H1 (cell line): ENCODE data around the gene ZDHHC22. TPM values are rescaled to one million over a fixed set of nuclear protein-coding genes. Genes with fewer than 3 reads are reported as not detected.
A peak's percentile ranks its signal among the peaks of the same experiment; 100 is the strongest.

ENCODE experiments used
- KDM5A ChIP-seq: fragments of 200-600 bp; IDR thresholded peaks from 2 replicates; pipeline ENCODE4 v1.7.1; 2012; ENCODE audit warnings: mild to moderate bottlenecking, low read length, inconsistent platforms, mixed read lengths
- SIN3A ChIP-seq, 2 experiments: IDR thresholded peaks in 1 of 2; conservative IDR thresholded peaks in 1 of 2; 2 replicates each; pipeline ENCODE4 v1.6.1; 2011 to 2012; ENCODE audit warnings: low read length in 2 of 2, improper control_type of control experiment in 1 of 2, low read depth in 1 of 2, mild to moderate bottlenecking in 1 of 2
- YY1 ChIP-seq: IDR thresholded peaks from 2 replicates; pipeline ENCODE4 v1.6.1; 2011; ENCODE audit warnings: low read depth, mild to moderate bottlenecking, low read length
- polyA plus RNA-seq, 7 experiments: library from polyadenylated mRNA; depleted of rRNA in 3 of 7; stranded (reverse) in 5 of 7; unstranded in 2 of 7; fragments of >200 nt in 5 of 7; fragments of 200-250 nt in 2 of 7; gene quantifications; 1 replicate in 5 of 7; 2 replicates in 1 of 7; 4 replicates in 1 of 7; pipeline versions ENCODE4 v1.2.1 to v1.2.3, GENCODE V29; 2011 to 2013; ENCODE audit warnings: missing spikeins in 2 of 7, mixed read lengths in 2 of 7
- total RNA-seq: library from RNA; stranded (reverse); fragmentation: NEBNext Ultra II Directional; extraction: Animal tissue kit (Norgen Biotek cat#: 25700); gene quantifications from 2 replicates; pipeline ENCODE4 v1.2.1, GENCODE V29; 2021

ZDHHC22 gene
- total and polyA plus RNA-seq, 2 of the 8 experiments (the other 6 are each of a cell fraction or from before 2014, with no cell fraction given), result 23.8 to 55.2 TPM

- TF ChIP-seq KDM5A (no peak), SIN3A (conservative IDR thresholded peaks at IDR 0.05 in 1 of 2, IDR thresholded peaks at IDR 0.05 in 1 of 2; ENCODE audit: low read depth in 1 of 2, low read length in 2 of 2) (peak; percentile 28 to 76; a peak in 2 of 4 replicates), YY1 (no peak)
Observed at GRCh38 chr14:77143071-77143470, 1.5 kb upstream of the ZDHHC22 start (continued).
